Prostate gland (tissue), 1 donor: ENCODE results near the gene GNAT3.

Experiments
- POLR2A ChIP-seq: fragments of 450-650 bp; IDR thresholded peaks from one replicate; pipeline ENCODE4 v1.6.1; 2016; ENCODE audit warnings: antibody characterized with exemption, mild to moderate bottlenecking
- POLR2AphosphoS5 ChIP-seq: sonication (generic); formaldehyde crosslinking; IDR thresholded peaks from one replicate; pipeline ENCODE4 v1.6.1; 2017; ENCODE audit warnings: antibody characterized with exemption

- TF ChIP-seq POLR2AphosphoS5 (no peak), POLR2A (no peak)
Observed at GRCh38 chr7:80515298-80515697, 3.4 kb upstream of the GNAT3 start.
